Tibial artery (tissue), 4 donors: ENCODE measurements around the gene CCDC60.

Source experiments
- DNase-seq, 2 donors: peaks; one replicate each; pipeline ENCODE4 v3.0.0-alpha.2; 2019
- H3K27ac ChIP-seq, 2 donors: fragments of 200-600 bp; sonication (generic) in 1 of 2; 1 replicate in 1 of 2; 2 replicates in 1 of 2; pipeline ENCODE4 v1.5.1; 2018 to 2019; ENCODE audit warnings: mild to moderate bottlenecking in 1 of 2
- H3K27me3 ChIP-seq, 2 donors: fragments of 200-600 bp; sonication (generic) in 1 of 2; one replicate each; pipeline versions ENCODE4 v1.5.1 to v1.6.0; 2016 to 2019
- H3K36me3 ChIP-seq, 3 donors: fragments of 200-600 bp; sonication (generic) in 2 of 3; one replicate each; pipeline ENCODE4 v1.5.1; 2016 to 2019; ENCODE audit warnings: mild to moderate bottlenecking in 2 of 3
- H3K4me1 ChIP-seq, 4 donors: fragments of 200-600 bp; sonication (generic) in 2 of 4; 1 replicate in 3 of 4; 2 replicates in 1 of 4; pipeline ENCODE4 v1.5.1; 2016 to 2019
- H3K4me3 ChIP-seq, 2 donors: fragments of 200-600 bp; sonication (generic) in 1 of 2; 1 replicate in 1 of 2; 2 replicates in 1 of 2; pipeline ENCODE4 v1.5.1; 2018 to 2019; ENCODE audit warnings: mild to moderate bottlenecking in 2 of 2
- H3K9me3 ChIP-seq, 3 donors: fragments of 200-600 bp; sonication (generic) in 1 of 3; one replicate each; pipeline ENCODE4 v1.5.1; 2016 to 2019
- intact Hi-C: fragments of 100-400 bp; cut with DNase I; formaldehyde crosslinking; loops from one replicate; pipeline ENCODE4 v1.15.0; 2023; ENCODE audit warnings: low total_unique reads
- TF ChIP-seq, protein P1 (sequence below), 2 experiments: fragments of 200-600 bp in 1 of 2; fragments of 450-650 bp in 1 of 2; IDR thresholded peaks; one replicate each; pipeline ENCODE4 v1.5.1; 2017 to 2019; ENCODE audit warnings: antibody characterized with exemption in 2 of 2, mild to moderate bottlenecking in 1 of 2, moderate library complexity in 1 of 2

CCDC60 gene

DNA sequence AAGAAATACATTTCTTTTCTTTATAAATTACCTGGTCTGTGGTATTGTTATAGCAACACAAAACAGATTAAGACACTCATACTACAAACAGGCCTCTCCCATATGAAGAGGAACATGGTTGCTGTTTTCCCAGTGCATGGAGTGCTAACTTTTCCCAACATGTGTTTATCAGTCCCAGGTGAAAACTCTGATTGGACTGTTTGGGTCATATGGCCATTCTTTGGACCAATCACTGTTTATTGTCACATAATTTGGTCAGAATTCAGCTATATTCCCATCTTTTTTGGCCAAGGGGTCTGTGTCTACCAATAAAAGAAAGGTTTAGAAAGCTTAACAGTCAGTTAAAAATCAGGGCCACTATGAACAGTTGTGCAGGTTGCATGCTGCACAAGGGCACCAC lies 35.4 kb upstream of the CCDC60 start:
- intact Hi-C loops, result no loop called here

DNA sequence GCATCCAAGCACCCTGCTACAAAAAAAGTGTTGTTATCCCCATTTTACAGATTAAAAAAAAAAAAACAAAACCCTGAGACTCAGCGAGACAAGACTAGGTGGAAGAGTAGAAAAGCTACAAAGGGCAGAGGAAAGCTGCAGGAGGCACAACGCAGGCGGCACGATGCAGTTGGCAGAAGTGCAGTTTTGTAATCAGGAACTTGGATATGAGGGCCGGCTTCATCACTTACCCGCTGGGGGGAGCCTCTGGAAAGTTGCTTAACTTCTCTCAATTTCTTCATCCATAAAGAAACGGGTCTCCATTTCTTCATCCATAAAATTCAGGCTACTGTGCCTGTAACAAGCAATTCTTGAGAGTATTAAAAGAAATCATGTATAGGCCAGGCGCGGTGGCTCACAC lies 33.1 kb upstream of the CCDC60 start:
- H3K27ac ChIP-seq, result no peak overlapping the region
- no peaks in the 10 kb centered on the region for H3K9me3 ChIP-seq

More for the DNA sequence above, 35.4 kb upstream of the CCDC60 start:
- no peak for DNase-seq
- no peaks in the 10 kb centered on the region for H3K4me1 ChIP-seq
- H3K27me3 ChIP-seq, result peaks cover 0 to 31% of the 10 kb centered on the region in 2 donors
- H3K9me3 ChIP-seq, result no peaks in the 10 kb centered on the region
- no peak overlapping the region for H3K27ac ChIP-seq
- no peaks in the 10 kb centered on the region for H3K36me3 ChIP-seq
- no peak overlapping the region for H3K4me3 ChIP-seq
- TF ChIP-seq, protein P1, sequence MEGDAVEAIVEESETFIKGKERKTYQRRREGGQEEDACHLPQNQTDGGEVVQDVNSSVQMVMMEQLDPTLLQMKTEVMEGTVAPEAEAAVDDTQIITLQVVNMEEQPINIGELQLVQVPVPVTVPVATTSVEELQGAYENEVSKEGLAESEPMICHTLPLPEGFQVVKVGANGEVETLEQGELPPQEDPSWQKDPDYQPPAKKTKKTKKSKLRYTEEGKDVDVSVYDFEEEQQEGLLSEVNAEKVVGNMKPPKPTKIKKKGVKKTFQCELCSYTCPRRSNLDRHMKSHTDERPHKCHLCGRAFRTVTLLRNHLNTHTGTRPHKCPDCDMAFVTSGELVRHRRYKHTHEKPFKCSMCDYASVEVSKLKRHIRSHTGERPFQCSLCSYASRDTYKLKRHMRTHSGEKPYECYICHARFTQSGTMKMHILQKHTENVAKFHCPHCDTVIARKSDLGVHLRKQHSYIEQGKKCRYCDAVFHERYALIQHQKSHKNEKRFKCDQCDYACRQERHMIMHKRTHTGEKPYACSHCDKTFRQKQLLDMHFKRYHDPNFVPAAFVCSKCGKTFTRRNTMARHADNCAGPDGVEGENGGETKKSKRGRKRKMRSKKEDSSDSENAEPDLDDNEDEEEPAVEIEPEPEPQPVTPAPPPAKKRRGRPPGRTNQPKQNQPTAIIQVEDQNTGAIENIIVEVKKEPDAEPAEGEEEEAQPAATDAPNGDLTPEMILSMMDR (IDR thresholded peaks at IDR 0.05), result no peak

DNA sequence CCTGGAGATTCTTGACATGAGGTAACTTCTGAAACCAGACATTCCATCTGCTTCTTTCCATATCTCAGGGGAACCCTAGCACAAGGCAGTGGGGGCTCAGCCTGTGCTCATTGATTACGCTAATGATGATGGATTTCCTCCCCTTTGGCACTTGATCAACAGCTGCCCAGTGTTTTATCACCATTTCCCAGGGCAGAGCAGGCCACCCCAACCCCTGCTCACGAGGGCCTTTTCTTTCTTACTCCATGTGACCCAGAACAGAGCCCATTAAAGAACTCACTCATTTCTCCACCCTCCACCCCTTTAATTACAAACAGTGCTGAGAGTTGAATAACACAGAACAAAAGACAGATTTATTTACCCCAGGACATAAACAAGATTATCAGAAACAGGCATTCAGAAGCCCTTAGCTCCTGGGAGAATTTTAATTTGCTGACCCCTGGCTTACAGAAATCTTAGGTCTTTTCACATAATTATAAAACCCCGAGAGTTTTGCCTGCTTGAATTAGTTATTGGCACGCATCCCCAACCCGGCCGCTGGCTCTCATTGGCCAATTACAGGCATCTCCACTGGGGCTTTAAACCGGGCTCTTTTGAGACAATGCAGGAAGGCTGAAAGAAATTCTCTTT lies 32.0 kb upstream of the CCDC60 start:
- no peak overlapping the region for H3K4me3 ChIP-seq
- peaks cover 0 to 17% of the 10 kb centered on the region in 2 donors for H3K27me3 ChIP-seq
- TF ChIP-seq, protein P1 (IDR thresholded peaks at IDR 0.05), result no peak
- H3K27ac ChIP-seq, result no peak overlapping the region
- H3K9me3 ChIP-seq, result no peaks in the 10 kb centered on the region
- no peaks in the 10 kb centered on the region for H3K36me3 ChIP-seq
- H3K4me1 ChIP-seq, result no peaks in the 10 kb centered on the region
- DNase-seq, result no peak
- intact Hi-C loops, result no loop called here

More for the DNA sequence above, 33.1 kb upstream of the CCDC60 start:
- Histone ChIP-seq H3K4me1 (no peaks in the 10 kb centered on the region), H3K36me3 (no peaks in the 10 kb centered on the region), H3K27me3 (peaks cover 0 to 20% of the 10 kb centered on the region in 2 donors), H3K4me3 (no peak overlapping the region)
- intact Hi-C loops, result no loop called here
- no peak for DNase-seq
- TF ChIP-seq, protein P1 (IDR thresholded peaks at IDR 0.05), result no peak

DNA sequence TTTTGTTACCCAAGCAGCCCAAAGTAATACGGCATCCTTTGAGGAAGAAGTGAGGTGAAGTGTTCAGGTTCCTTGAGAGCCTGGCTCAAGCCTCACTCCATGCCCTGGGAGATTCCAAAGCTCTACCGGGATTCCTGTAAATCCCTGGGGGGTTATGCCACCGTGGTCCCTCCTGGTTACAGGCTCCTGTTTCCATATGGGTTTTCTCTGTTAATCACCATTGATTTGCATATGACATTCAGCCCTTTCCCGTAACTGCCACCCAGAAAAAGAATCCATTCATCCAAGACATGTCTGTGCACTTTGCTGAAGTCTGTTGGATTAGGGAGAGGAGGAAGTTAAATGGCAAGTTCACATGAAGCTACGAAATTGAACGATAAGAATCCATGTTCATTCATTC lies 27.9 kb upstream of the CCDC60 start:
- Histone ChIP-seq H3K4me1 (no peaks in the 10 kb centered on the region), H3K36me3 (no peaks in the 10 kb centered on the region), H3K4me3 (no peak overlapping the region), H3K27me3 (peaks cover 0 to 9% of the 10 kb centered on the region in 2 donors), H3K27ac (no peak overlapping the region), H3K9me3 (no peaks in the 10 kb centered on the region)
- intact Hi-C loops, result no loop called here
- TF ChIP-seq, protein P1 (IDR thresholded peaks at IDR 0.05), result no peak
- DNase-seq, result no peak

DNA sequence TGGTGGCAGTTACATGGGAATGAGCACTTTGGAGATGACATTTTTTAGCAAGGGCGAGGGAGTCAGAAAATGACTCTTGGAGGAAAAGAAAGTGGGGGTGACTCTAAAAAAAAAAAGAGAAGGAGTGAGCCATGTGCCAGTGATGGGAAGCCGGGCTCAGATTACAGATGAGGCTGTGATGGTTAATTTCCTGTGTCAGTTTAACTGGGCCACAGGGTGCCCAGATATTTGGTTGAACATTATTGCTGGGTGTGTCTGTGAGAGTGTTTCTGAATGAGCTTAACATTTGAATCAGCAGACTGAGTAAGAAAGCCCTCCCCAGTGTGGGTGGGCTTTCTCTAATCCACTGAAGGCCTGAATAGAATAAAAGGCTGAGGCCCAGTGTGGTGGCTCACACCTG lies 26.8 kb upstream of the CCDC60 start:
- intact Hi-C loops, result no loop called here
- Histone ChIP-seq H3K36me3 (no peaks in the 10 kb centered on the region), H3K4me3 (no peak overlapping the region), H3K27ac (no peak overlapping the region), H3K4me1 (no peaks in the 10 kb centered on the region), H3K27me3 (peaks cover 0 to 9% of the 10 kb centered on the region in 2 donors), H3K9me3 (no peaks in the 10 kb centered on the region)
- DNase-seq, result no peak
- TF ChIP-seq, protein P1 (IDR thresholded peaks at IDR 0.05), result no peak
